HepG2 (cell line): ENCODE data around the gene PTAFR.

Source experiments
- BCL6 ChIP-seq: IDR thresholded peaks from 2 replicates; pipeline ENCODE4 v1.6.1; 2016; ENCODE audit warnings: missing genetic modification reagents, missing compliant biosample characterization
- CTCF ChIP-seq: sonication (generic); formaldehyde crosslinking; IDR thresholded peaks from 2 replicates; pipeline ENCODE4 v1.5.0; 2020; ENCODE audit warnings: mild to moderate bottlenecking, missing genetic modification reagents, moderate library complexity
- EP300 ChIP-seq, 3 experiments: sonication (generic) in 1 of 3; formaldehyde crosslinking in 1 of 3; IDR thresholded peaks; 2 replicates each; pipeline versions ENCODE4 v1.5.1 to v1.6.1; 2011 to 2020; ENCODE audit warnings: low read depth in 2 of 3, low read length in 2 of 3, borderline replicate concordance in 1 of 3, improper control_type of control experiment in 1 of 3, mild to moderate bottlenecking in 1 of 3, missing genetic modification reagents in 1 of 3, moderate library complexity in 1 of 3
- IKZF1 ChIP-seq: fragments of 450-650 bp; IDR thresholded peaks from 2 replicates; pipeline ENCODE4 v1.7.1; 2016
- MAX ChIP-seq: IDR thresholded peaks from 2 replicates; pipeline ENCODE4 v1.6.1; 2012; ENCODE audit warnings: inconsistent platforms
- RNF219 ChIP-seq: sonication (generic); formaldehyde crosslinking; IDR thresholded peaks from 2 replicates; pipeline ENCODE4 v1.5.0; 2020; ENCODE audit warnings: mild to moderate bottlenecking, missing genetic modification reagents
- SNRNP70 ChIP-seq: fragments of 200-400 bp; formaldehyde crosslinking; IDR thresholded peaks from 2 replicates; pipeline ENCODE4 v1.6.1; 2017; ENCODE audit warnings: mild to moderate bottlenecking, low read depth, low read length, moderate library complexity
- ZNF850 ChIP-seq: sonication (generic); formaldehyde crosslinking; conservative IDR thresholded peaks from 2 replicates; pipeline ENCODE4 v1.9.0; 2021; ENCODE audit warnings: mild to moderate bottlenecking, missing genetic modification reagents
- ZNF878 ChIP-seq: sonication (generic); formaldehyde crosslinking; IDR thresholded peaks from 2 replicates; pipeline ENCODE4 v1.8.1; 2023; ENCODE audit warnings: mild to moderate bottlenecking, missing genetic modification reagents, moderate library complexity
- TF ChIP-seq, protein P1 (sequence below): sonication (generic); formaldehyde crosslinking; IDR thresholded peaks from 2 replicates; pipeline ENCODE4 v1.4.0; 2020; ENCODE audit warnings: missing genetic modification reagents
- TF ChIP-seq, protein P2 (sequence below): sonication (generic); formaldehyde crosslinking; IDR thresholded peaks from 2 replicates; pipeline ENCODE4 v1.8.0; 2022; ENCODE audit warnings: mild to moderate bottlenecking, missing genetic modification reagents

GRCh38 chr1:28193701-28194161, 17.2 kb upstream of the PTAFR start:
- no peak for TF ChIP-seq MAX
- TF ChIP-seq, protein P1, sequence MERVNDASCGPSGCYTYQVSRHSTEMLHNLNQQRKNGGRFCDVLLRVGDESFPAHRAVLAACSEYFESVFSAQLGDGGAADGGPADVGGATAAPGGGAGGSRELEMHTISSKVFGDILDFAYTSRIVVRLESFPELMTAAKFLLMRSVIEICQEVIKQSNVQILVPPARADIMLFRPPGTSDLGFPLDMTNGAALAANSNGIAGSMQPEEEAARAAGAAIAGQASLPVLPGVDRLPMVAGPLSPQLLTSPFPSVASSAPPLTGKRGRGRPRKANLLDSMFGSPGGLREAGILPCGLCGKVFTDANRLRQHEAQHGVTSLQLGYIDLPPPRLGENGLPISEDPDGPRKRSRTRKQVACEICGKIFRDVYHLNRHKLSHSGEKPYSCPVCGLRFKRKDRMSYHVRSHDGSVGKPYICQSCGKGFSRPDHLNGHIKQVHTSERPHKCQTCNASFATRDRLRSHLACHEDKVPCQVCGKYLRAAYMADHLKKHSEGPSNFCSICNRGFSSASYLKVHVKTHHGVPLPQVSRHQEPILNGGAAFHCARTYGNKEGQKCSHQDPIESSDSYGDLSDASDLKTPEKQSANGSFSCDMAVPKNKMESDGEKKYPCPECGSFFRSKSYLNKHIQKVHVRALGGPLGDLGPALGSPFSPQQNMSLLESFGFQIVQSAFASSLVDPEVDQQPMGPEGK (CRISPR knock-in tag) = peak; percentile 50; the same call in 1 of the 2 replicates
- TF ChIP-seq EP300 (IDR thresholded peaks at IDR 0.05; ENCODE audit: low read depth in 2 of 2, low read length in 2 of 2) = no peak
- TF ChIP-seq EP300 (CRISPR knock-in tag; IDR thresholded peaks at IDR 0.05; ENCODE audit: borderline replicate concordance) = no peak
- TF ChIP-seq CTCF (CRISPR knock-in tag) = no peak
- TF ChIP-seq, protein P2, sequence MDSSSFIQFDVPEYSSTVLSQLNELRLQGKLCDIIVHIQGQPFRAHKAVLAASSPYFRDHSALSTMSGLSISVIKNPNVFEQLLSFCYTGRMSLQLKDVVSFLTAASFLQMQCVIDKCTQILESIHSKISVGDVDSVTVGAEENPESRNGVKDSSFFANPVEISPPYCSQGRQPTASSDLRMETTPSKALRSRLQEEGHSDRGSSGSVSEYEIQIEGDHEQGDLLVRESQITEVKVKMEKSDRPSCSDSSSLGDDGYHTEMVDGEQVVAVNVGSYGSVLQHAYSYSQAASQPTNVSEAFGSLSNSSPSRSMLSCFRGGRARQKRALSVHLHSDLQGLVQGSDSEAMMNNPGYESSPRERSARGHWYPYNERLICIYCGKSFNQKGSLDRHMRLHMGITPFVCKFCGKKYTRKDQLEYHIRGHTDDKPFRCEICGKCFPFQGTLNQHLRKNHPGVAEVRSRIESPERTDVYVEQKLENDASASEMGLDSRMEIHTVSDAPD (CRISPR knock-in tag) = no peak
- no peak for TF ChIP-seq RNF219 (CRISPR knock-in tag)
- no peak for TF ChIP-seq BCL6 (CRISPR knock-in tag)
- no peak for TF ChIP-seq ZNF878
- TF ChIP-seq ZNF850 (CRISPR knock-in tag) = no peak
- TF ChIP-seq IKZF1 = no peak
- TF ChIP-seq SNRNP70 = no peak
